Gastroesophageal sphincter (tissue), 3 donors: Measurements from ENCODE around the gene SCAF8.

Source experiments
- EP300 ChIP-seq: sonication (generic); formaldehyde crosslinking; IDR thresholded peaks from one replicate; pipeline ENCODE4 v1.6.1; 2017; ENCODE audit warnings: antibody characterized with exemption, mild to moderate bottlenecking
- POLR2A ChIP-seq, 2 donors: fragments of 450-650 bp; IDR thresholded peaks; one replicate each; pipeline ENCODE4 v1.6.1; 2017; ENCODE audit warnings: antibody characterized with exemption in 2 of 2, mild to moderate bottlenecking in 2 of 2, moderate library complexity in 1 of 2
- POLR2AphosphoS5 ChIP-seq: sonication (generic); formaldehyde crosslinking; IDR thresholded peaks from one replicate; pipeline ENCODE4 v1.6.1; 2017; ENCODE audit warnings: antibody characterized with exemption
- TF ChIP-seq, protein P1 (sequence below), 4 experiments: fragments of 200-600 bp in 2 of 4; fragments of 450-650 bp in 2 of 4; sonication (generic) in 1 of 4; IDR thresholded peaks; one replicate each; pipeline ENCODE4 v1.5.1; 2017 to 2019; ENCODE audit warnings: antibody characterized with exemption in 4 of 4, mild to moderate bottlenecking in 2 of 4, moderate library complexity in 2 of 4

DNA sequence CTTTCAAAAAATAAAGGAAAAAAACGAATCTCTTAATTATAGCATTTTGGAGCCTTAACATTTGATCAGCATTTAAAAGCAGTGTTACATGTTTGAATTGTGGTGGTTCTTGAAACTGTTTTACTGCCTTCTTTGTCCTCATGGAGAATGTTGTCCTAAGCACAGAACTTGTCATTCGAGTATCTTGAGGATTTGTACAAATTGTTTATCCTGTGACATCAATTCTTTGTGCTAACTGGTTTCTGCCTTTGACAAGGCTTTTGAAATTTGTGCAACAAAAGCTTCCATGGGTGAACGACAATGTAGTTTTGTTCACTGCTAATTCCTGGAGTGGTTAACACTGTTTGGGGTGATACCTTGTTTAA, 130.8 kb downstream of the SCAF8 start:
- TF ChIP-seq, protein P1, sequence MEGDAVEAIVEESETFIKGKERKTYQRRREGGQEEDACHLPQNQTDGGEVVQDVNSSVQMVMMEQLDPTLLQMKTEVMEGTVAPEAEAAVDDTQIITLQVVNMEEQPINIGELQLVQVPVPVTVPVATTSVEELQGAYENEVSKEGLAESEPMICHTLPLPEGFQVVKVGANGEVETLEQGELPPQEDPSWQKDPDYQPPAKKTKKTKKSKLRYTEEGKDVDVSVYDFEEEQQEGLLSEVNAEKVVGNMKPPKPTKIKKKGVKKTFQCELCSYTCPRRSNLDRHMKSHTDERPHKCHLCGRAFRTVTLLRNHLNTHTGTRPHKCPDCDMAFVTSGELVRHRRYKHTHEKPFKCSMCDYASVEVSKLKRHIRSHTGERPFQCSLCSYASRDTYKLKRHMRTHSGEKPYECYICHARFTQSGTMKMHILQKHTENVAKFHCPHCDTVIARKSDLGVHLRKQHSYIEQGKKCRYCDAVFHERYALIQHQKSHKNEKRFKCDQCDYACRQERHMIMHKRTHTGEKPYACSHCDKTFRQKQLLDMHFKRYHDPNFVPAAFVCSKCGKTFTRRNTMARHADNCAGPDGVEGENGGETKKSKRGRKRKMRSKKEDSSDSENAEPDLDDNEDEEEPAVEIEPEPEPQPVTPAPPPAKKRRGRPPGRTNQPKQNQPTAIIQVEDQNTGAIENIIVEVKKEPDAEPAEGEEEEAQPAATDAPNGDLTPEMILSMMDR (IDR thresholded peaks at IDR 0.05), result no peak
- no peak for TF ChIP-seq POLR2AphosphoS5
- no peak for TF ChIP-seq POLR2A (IDR thresholded peaks at IDR 0.05)
- TF ChIP-seq EP300, result no peak
